ENCODE results near the gene MAF.

Gene MAF

DNA sequence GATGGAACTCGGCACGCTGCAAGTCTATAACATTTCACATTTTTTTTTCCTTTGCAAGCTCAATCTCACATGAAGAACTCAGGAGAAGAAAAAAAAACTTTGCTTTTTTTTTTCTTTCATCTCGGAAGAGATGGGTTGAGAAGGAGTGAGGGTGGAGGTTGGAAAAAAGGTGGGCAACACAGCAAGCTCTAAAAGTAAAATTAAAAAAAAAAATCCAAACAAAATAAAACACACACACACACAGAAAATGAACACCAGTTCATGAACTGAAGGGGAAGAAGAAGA is 2.5 kb downstream of the MAF start:
- no peak overlapping the region for H3K27ac ChIP-seq
- no peak for DNase-seq (ENCODE audit: low spot score)
- POLR2A ChIA-PET (ENCODE audit: low non-redundant PET), result no interaction called here
- CTCF ChIA-PET, result interaction anchor here (0.5 to 0.7 kb wide), 6 partner anchors 42 to 1646 kb away, joined by 3 to 5 read pairs (median 3); no protein-coding TSS in a partner anchor
- TF ChIP-seq, protein P1, sequence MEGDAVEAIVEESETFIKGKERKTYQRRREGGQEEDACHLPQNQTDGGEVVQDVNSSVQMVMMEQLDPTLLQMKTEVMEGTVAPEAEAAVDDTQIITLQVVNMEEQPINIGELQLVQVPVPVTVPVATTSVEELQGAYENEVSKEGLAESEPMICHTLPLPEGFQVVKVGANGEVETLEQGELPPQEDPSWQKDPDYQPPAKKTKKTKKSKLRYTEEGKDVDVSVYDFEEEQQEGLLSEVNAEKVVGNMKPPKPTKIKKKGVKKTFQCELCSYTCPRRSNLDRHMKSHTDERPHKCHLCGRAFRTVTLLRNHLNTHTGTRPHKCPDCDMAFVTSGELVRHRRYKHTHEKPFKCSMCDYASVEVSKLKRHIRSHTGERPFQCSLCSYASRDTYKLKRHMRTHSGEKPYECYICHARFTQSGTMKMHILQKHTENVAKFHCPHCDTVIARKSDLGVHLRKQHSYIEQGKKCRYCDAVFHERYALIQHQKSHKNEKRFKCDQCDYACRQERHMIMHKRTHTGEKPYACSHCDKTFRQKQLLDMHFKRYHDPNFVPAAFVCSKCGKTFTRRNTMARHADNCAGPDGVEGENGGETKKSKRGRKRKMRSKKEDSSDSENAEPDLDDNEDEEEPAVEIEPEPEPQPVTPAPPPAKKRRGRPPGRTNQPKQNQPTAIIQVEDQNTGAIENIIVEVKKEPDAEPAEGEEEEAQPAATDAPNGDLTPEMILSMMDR (conservative IDR thresholded peaks at IDR 0.05; ENCODE audit: low read depth), result no peak

DNA sequence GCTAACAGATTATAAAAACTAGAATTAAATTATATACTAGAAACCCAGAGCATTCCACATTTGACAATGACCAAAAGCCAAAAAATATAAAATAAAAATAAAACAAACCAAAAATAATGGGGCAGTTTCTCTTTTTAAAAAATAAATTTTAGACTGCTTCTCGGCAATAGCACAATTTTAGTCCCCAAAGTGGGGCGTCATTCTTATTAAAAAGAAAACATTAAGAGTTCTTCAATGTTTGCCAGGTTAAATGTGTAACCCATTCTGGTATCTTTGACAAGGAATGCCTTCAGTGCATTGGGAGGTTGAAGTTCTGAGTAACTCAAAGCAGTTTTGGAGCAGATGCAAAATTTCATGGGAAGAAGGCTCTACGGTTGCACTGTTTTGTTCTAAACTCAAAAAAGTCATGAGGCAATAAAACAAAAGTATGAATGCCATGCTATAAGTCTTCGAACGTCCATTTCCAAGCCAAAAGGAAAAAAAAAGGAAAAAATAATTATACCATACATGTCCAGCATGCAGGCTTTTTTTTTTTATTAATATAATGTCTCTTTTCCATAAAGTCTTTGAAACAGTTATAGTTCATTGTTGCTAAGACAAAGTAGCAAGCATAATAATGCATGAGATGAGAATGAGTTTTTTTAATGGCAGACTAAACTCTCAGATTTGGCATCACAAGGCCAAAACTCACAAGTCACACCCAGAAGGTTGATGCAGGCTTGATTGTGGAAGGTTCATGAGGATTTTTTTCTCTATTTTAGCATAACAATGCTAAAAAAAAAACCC is 3.1 kb downstream of the MAF start:
- TF ChIP-seq, protein P1 (conservative IDR thresholded peaks at IDR 0.05; ENCODE audit: low read depth), result no peak
- ChIA-PET POLR2A (ENCODE audit: low non-redundant PET) (no interaction called here), CTCF (interaction anchor here (0.5 to 0.7 kb wide), 4 partner anchors 42 to 1645 kb away, joined by 3 to 5 read pairs (median 4); no protein-coding TSS in a partner anchor)
- H3K27ac ChIP-seq, result no peak overlapping the region
- no peak for DNase-seq (ENCODE audit: low spot score)

DNA sequence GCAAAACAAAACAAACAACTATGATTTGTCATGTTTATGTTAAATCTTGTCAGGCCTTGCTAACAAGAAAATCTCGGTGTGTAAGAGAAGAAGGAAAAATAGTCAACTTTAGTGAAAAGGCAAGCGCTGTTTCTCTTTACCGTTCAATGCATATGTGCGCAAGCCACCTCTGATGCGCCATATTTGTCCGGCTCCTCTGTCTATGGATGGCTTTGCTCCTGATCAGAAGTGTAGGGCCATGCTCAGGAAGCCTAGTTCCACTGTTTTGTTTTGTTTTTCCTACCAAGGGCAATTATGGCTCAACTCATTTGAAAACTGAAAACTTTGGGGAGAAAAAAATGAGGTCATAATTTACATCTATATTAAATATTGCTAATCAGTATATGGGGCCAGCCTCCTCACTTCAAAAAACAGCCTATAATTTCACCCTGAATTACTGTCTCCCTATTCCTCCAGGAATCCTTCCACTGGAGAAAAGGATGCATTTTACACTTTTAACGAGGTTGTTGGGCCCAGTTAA is 4.5 kb downstream of the MAF start:
- CTCF ChIA-PET, result no interaction called here
- POLR2A ChIA-PET (ENCODE audit: low non-redundant PET), result no interaction called here
- DNase-seq (ENCODE audit: low spot score), result no peak
- TF ChIP-seq, protein P1 (conservative IDR thresholded peaks at IDR 0.05; ENCODE audit: low read depth), result no peak
- no peak overlapping the region for H3K27ac ChIP-seq

DNA sequence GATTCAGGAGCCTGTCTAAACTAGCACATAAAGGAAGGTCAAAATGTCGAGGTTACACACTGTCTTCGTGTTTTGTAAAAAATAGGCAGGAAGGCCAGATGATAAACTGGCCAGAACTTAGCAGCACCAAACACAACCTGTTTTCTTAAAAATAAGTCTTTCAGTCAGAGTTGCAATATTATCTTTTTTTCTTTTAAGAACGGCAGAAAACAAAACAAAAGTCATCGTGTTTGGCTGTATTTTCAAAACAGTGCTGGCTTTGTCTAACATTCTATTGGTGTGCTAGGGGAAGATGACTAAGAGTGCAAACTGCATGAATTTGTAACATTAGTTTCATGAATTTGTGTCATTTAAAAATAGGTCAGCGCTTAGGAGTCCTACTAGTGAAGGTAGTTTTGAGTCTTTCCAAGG is 5.3 kb downstream of the MAF start:
- TF ChIP-seq, protein P1 (conservative IDR thresholded peaks at IDR 0.05; ENCODE audit: low read depth), result no peak
- no peak for DNase-seq (ENCODE audit: low spot score)
- ChIA-PET POLR2A (ENCODE audit: low non-redundant PET) (no interaction called here), CTCF (no interaction called here)
- H3K27ac ChIP-seq, result no peak overlapping the region

DNA sequence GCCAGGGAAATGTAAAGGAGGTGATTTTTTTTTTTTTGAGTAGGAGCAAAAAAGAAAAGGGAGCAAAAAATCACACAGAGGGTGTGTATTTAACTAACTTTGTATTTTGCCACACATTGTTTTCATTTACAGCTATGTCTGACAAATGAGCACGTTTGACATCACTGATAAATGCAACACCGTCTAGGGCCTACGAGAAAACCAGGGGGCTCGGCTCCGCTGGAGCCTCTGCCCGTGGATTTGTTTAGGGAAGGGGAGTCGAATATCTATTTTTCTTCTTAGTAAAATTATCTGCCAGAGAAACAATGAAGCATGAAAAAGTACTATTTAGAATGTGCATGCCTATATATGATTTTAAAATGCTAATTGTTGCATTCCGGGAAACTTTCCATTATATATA is 6.8 kb downstream of the MAF start:
- POLR2A ChIA-PET (ENCODE audit: low non-redundant PET), result no interaction called here
- CTCF ChIA-PET, result no interaction called here
- TF ChIP-seq, protein P1 (conservative IDR thresholded peaks at IDR 0.05; ENCODE audit: low read depth), result no peak
- no peak for DNase-seq (ENCODE audit: low spot score)
- H3K27ac ChIP-seq, result no peak overlapping the region

DNA sequence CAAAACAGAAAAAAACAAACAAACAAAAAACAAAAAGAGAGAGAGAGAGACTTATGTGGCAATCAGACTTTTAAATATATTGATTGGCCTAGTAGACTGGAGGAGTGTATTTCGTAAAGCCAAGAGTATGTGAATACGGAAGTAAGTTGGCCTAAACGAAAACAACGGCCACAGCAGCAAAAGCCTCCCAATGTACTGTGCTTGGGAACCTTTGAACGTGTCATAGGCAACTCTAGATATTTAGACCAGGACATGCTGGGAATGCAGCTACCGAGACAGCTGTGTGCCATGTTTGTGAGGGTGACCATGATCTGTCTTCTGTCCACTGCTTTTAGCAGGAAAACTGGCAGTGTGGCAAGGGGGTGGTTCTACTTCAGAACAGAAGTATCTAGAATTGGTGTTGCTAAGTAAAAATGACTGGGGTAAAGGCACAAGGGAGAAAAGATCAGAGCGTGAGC is 7.4 kb downstream of the MAF start:
- H3K27ac ChIP-seq, result no peak overlapping the region
- TF ChIP-seq, protein P1 (conservative IDR thresholded peaks at IDR 0.05; ENCODE audit: low read depth), result no peak
- CTCF ChIA-PET, result no interaction called here
- POLR2A ChIA-PET (ENCODE audit: low non-redundant PET), result no interaction called here
- DNase-seq (ENCODE audit: low spot score), result no peak
